ENCODE data around the gene SLC26A11.
A peak's percentile ranks its signal among the peaks of the same experiment; 100 is the strongest.

Gene SLC26A11

DNA sequence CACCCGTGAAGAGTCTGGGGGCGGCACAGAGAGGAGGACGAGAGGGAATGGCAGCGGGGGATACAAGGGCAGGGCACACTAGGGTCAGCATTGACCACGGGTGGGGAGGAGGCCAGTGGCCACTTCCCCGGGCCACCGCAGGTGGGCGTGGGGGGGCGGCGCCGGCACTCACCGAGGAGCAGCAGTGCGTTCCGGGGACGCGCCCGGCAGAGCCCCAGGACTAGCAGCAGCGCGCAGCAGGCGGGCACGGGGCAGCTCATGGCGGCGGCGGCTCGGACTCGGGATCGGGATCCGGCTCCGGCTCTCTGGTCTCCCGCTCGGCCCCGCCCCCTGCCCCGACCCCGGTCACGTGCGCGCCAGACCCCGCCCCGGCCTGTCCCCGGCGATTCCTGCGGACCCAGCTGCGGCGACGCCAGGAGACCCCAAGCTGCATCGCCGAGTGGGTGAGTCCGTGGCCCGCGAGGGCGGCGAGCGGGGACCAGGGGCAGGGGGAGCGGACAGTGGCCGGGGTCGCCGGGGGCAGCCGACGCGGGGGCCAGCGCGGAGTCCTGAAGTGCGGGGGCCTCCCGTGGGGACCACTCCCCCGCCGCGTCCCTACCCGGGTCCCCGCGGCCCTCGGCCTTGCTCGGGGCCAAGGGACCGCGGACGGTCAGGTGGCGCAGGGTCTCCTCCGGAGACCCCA is at the start of gene SLC26A11, which contains the start of gene SGSH:
Gene SLC26A11 (plus strand): TSS at position 374 of the 682 bp plus-strand sequence. CDS start 1,134 bp downstream, outside the sequence.
Gene SGSH (minus strand): TSS at position 280 of the 682 bp plus-strand sequence. CDS start 20 bp downstream, at position 260.
- peak; percentile 48 to 83 for DNase-seq

DNA sequence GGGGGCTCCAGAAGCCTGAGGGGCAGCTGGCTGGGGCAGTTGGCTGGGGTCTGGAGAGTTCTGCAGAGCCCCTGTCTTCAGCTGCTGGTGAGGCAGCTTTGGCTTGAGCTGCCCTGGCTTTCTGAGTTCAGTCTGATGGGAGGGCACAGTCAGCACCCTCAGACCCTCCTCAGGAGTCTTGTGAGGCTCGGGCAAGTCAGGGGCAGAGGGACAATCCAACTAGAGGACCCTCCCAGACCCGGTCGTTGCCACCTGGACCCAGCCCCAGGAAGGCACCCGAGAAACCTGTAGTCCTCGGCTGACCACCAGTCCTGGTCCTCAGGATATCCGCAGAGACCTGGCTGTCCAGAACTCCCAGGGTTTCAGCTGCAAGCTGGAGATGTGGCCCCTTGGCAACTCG is 48.5 kb upstream of the SLC26A11 start:
- no peak for DNase-seq

DNA sequence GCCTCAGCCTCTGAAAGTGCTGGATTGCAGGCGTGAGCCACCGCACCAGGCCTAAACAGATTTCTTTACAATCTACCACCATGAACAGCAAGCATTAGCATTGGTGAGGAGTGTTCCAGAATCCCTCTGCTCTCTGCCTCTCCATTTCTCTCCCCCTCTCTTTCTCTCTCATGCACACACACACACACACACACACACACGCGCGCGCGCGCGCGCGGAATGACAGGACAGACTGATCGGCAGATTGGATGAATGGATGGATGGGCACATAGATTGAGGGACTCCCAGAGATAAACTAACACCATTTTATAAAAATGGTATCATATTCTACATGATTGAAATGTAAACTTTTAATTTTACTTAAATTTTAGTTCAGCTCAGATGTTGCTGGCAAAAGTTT is 47.1 kb upstream of the SLC26A11 start:
- DNase-seq, result no peak

GRCh38 chr17:80173916-80174315 is 46.3 kb upstream of the SLC26A11 start:
- DNase-seq, result no peak

DNA sequence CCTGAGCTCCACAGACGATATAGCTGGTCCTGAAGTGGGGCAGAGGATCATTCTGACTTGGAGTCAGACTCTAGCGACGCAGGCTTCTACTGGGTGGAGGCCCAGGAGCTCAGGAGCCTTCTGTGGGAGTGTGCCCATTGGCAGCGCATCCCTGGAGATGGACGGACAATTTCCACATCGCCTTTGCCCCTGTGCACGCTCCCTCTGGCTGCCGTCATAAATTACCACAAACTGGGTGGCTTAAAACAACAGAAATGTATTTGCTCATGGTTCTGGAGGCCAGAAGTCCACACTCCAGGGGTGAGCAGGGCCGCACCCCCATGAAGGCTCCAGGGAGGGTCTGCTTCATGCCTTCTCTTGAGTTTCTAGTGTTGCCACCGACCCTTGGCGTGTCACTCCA is 43.5 kb upstream of the SLC26A11 start:
- no peak for DNase-seq

DNA sequence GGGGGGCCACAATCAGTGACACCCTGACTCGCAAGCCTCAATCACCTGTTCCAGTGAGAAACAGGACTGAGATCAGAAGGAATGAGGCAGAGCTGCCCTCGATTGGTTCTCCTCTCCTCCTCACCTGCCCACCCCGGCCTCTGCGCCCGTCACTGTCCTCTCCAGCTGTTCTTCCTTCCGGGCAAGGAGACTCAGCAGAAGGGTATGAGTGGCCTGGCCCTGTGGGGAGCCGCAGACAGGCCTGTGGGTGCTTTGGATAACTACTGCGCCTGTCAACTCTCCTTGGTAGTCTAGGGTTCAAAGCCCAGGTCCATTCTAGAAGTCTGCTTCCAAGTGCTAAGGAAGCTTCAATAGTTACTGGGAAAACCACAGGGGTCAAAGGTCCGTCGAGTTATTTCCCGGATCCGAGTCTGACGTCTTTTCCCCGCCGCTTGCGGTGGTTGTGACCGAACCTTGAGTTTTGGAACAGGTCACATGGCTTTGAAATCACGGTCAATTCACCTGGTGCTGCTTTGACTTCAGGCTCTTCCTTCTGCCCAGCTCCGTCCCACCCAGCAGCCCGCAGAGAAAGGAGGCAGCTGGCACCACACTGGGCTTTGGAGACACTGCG is 42.1 kb upstream of the SLC26A11 start:
- DNase-seq, result no peak

DNA sequence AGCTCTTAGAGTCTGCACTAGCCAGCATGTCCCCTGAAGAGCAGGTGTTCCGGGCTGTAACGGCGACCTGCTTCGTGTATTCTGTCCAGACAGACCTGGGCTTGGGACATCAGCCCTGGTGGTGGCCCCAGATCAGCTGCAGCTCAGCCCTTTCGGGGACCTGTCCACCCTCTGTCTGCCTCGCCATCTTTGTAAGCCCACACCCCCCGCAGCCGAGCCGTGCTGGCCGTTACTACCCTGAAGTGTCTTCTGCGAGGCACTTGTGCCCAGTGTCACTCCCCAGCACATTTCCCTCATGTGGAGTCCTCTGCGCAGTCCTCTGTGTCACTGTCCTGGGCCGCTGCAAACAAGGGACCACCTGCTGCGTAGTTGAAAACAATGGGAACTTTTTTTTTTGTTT is 40.0 kb upstream of the SLC26A11 start:
- DNase-seq, result peak; percentile 40 to 46

DNA sequence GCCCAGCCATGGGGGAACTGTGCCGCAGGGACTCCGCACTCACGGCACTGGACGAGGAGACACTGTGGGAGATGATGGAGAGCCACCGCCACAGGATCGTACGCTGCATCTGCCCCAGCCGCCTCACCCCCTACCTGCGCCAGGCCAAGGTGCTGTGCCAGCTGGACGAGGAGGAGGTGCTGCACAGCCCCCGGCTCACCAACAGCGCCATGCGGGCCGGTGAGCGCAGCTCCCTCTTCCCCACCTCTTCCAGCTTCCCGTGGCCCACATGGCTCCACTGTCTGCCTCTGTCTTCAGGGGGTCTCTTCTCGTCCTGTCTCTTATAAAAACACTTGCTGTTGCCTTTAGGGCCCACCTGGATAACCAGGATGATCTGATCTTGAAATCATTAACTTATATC is 38.8 kb upstream of the SLC26A11 start:
- no peak for DNase-seq

DNA sequence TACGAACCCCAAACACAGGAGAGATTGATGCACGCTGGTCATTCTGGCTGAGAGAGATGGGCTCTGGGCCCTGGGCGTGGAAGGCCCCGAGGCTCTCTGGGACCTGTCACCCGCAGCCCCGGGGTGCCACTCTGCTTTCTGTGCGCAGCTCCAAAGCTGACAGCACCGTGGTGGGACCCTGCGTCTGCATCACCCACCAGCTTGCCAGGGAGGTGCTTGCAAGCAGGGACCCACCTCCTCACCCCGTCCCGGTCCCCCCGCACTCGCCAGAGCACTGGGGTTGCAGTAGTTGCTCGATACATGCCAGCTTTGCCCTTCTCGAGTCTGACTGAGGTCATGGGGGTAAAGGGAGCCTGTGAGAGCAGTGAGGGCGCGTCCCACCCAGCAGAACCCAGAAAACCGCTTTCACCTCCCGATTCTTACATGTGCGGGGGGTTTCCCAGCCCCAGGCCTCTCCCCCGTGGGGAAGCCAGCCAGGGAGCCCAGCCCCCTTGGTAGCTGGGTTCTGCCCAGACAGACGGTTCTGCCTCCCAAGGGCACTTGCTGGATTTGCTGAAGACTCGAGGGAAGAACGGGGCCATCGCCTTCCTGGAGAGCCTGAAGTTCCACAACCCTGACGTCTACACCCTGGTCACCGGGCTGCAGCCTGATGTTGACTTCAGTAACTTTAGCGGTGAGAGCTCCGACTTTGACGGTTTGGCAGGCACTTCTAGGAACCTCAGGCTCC is 37.9 kb upstream of the SLC26A11 start:
- DNase-seq, result no peak

- no peak for DNase-seq
Measured at GRCh38 chr17:80182845-80183223, 37.4 kb upstream of the SLC26A11 start.

- peak; percentile 68 to 71 for DNase-seq
Measured at GRCh38 chr17:80183581-80184422, 36.4 kb upstream of the SLC26A11 start.

GRCh38 chr17:80184423-80184714 is 35.9 kb upstream of the SLC26A11 start:
- no peak for DNase-seq

- DNase-seq, result no peak
Measured at GRCh38 chr17:80185968-80186367, 34.3 kb upstream of the SLC26A11 start.

- no peak for DNase-seq
Measured at GRCh38 chr17:80187090-80187489, 33.1 kb upstream of the SLC26A11 start.

DNA sequence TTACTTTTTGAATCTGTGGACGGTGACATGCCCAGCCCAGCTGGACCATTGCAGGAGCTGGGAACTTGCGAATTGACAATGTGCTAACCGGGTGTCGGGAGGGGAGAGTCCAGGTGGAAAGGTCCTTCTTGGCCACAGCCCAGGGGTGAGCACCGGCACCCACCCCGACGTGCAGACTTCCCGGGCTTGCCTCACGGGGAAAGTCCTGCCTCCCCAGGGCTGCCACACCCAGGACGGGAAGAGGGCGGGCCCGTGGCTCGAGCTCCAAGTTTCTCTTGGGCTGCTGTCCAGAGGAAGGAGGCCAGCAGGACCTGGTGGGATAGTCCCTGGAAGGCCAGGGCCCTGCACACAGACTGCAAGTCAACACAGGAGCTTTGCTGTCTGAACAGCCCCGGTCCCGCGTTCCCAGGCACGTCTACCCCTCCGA is 32.7 kb upstream of the SLC26A11 start:
- DNase-seq, result no peak

DNA sequence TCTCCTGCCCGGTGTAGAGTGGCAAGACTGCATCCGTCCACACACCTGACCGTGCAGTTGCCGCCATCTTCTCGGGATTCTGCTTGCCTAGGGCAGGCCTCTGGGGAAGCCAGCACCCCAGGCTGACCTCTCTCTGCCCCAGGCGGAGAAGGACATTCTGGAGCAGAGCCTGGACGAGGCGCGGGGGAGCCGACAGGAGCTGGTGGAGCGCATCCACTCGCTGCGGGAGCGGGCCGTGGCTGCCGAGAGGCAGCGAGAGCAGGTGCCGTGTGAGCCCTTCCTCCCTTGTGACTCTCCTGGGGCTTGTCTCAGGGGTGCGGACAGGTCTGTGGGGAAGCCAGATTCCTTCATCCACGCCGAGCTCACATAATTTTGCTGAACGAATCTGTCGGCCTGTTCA is 30.6 kb upstream of the SLC26A11 start:
- DNase-seq, result no peak

GRCh38 chr17:80190716-80191115 is 29.5 kb upstream of the SLC26A11 start:
- DNase-seq, result no peak

DNA sequence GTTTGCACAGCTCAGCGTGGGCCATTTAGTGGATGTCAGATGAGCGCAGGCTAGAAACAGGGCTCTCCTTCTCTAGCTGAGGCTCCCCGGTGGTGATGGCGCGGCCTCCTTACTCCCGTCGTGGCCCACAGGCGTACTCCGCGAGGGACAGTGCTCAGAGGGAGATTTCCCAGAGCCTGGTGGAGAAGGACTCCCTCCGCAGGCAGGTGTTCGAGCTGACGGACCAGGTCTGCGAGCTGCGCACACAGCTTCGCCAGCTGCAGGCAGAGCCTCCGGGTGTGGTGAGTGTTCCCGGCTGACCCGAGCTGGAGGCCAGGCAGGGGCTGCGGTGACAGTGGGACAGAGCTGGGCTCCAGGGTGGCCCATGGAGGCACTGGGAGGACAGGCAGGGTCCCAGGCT is 29.0 kb upstream of the SLC26A11 start:
- peak; percentile 62 to 81 for DNase-seq

GRCh38 chr17:80191865-80192661 is 28.2 kb upstream of the SLC26A11 start:
- DNase-seq, result no peak

DNA sequence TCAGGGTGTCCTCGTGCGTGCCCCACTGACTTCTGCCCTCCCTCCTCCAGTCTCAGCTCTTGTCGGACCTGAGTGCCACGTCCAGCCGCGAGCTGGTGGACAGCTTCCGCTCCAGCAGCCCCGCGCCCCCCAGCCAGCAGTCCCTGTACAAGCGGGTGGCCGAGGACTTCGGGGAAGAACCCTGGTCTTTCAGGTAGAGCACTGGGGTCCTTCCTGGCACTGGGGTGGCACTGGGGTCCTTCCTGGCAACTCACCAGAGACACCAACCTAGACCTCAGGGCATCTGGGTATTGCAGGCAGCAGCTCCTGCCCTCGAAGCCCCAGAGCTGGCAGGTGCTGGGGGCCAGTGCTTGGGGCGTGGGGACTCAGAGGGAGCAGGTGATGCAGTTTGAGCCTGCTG is 25.1 kb upstream of the SLC26A11 start:
- peak in 1 of 2 experiments; percentile 85 for DNase-seq

- DNase-seq, result no peak
Measured at GRCh38 chr17:80195671-80196529, 24.3 kb upstream of the SLC26A11 start.

Measured in SHP77 (cell line).